MCF 10A (cell line): ENCODE data around the gene SETX. TPM values are rescaled to one million over a fixed set of nuclear protein-coding genes. Genes with fewer than 3 reads are reported as not detected.

ENCODE experiments used
- BruUV-seq: library from RNA; stranded (reverse); fragments of 400-500 nt; replicated peaks from 2 replicates; lab custom pipeline; 2021; lab: Mats Ljungman, UMichigan
- CTCF ChIA-PET: fragments of 300-600 bp; sonication (Branson Sonifier 250); formaldehyde crosslinking; extraction: SDS; loops from one replicate; lab custom pipeline; 2021; ENCODE audit warnings: antibody characterized with exemption, inconsistent platforms; lab: Yijun Ruan, JAX
- POLR2A ChIA-PET: fragments of 300-600, 350-650 bp; sonication (Branson Sonifier 250); formaldehyde crosslinking; extraction: SDS; loops from one replicate; lab custom pipeline; 2020; ENCODE audit warnings: antibody characterized with exemption, inconsistent platforms; lab: Yijun Ruan, JAX
- DNase-seq: peaks from one replicate; pipeline ENCODE4 v3.0.0-alpha.2; 2018; ENCODE audit not compliant: unreplicated experiment
- H3K27ac Mint-ChIP-seq: one replicate; pipeline ENCODE4 v1.8.0; 2022; ENCODE audit warnings: mild to moderate bottlenecking, low read depth, mixed read lengths; ENCODE audit not compliant: unreplicated experiment
- H3K27me3 Mint-ChIP-seq: one replicate; pipeline ENCODE4 v1.8.0; 2022; ENCODE audit warnings: mixed read lengths; ENCODE audit not compliant: insufficient read depth, unreplicated experiment
- H3K36me3 Mint-ChIP-seq: one replicate; pipeline ENCODE4 v1.8.0; 2022; ENCODE audit warnings: mild to moderate bottlenecking, moderate library complexity, mixed read lengths; ENCODE audit not compliant: insufficient read depth, unreplicated experiment
- H3K4me1 Mint-ChIP-seq: one replicate; pipeline ENCODE4 v1.8.0; 2022; ENCODE audit warnings: mixed read lengths; ENCODE audit not compliant: insufficient read depth, unreplicated experiment
- H3K4me3 Mint-ChIP-seq: one replicate; pipeline ENCODE4 v1.8.0; 2022; ENCODE audit warnings: mild to moderate bottlenecking, moderate library complexity, mixed read lengths; ENCODE audit not compliant: unreplicated experiment
- H3K9me3 Mint-ChIP-seq: one replicate; pipeline ENCODE4 v1.8.0; 2022; ENCODE audit warnings: mixed read lengths; ENCODE audit not compliant: unreplicated experiment
- intact Hi-C: fragments of 100-400 bp; cut with micrococcal nuclease; formaldehyde crosslinking; loops from 2 replicates; pipeline ENCODE4 v1.14.1; 2022
- total RNA-seq: library from RNA; stranded (reverse); gene quantifications from 2 replicates; pipeline ENCODE4 v1.2.3, GENCODE V29; 2022
- TF ChIP-seq, protein P1 (sequence below): fragments of 200-600 bp; IDR thresholded peaks from one replicate; pipeline ENCODE4 v1.8.0; 2022; ENCODE audit warnings: antibody characterized with exemption, mild to moderate bottlenecking; ENCODE audit not compliant: unreplicated experiment

The SETX gene
- total RNA-seq, 1 experiment from 2014 or later: 41.1 TPM

- BruUV-seq: no TSS peak
- TF ChIP-seq, protein P1, sequence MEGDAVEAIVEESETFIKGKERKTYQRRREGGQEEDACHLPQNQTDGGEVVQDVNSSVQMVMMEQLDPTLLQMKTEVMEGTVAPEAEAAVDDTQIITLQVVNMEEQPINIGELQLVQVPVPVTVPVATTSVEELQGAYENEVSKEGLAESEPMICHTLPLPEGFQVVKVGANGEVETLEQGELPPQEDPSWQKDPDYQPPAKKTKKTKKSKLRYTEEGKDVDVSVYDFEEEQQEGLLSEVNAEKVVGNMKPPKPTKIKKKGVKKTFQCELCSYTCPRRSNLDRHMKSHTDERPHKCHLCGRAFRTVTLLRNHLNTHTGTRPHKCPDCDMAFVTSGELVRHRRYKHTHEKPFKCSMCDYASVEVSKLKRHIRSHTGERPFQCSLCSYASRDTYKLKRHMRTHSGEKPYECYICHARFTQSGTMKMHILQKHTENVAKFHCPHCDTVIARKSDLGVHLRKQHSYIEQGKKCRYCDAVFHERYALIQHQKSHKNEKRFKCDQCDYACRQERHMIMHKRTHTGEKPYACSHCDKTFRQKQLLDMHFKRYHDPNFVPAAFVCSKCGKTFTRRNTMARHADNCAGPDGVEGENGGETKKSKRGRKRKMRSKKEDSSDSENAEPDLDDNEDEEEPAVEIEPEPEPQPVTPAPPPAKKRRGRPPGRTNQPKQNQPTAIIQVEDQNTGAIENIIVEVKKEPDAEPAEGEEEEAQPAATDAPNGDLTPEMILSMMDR: peak; percentile 97
- CTCF ChIA-PET: interaction anchor here (0.6 to 7.1 kb wide), 46 partner anchors 8 to 1524 kb away, joined by 3 to 114 read pairs (median 4); no protein-coding TSS in a partner anchor
- POLR2A ChIA-PET: interaction anchor here (0.6 to 1.0 kb wide), 2 partner anchors 195 to 473 kb away, joined by 4 to 6 read pairs; no protein-coding TSS in a partner anchor
- intact Hi-C loops: loop anchor here (1.0 to 5.0 kb wide), 3 partner anchors 67 to 474 kb away; no protein-coding TSS in a partner anchor
- DNase-seq: peak; percentile 70
- Mint-ChIP-seq H3K4me3 (no peak overlapping the region), H3K9me3 (no peaks in the 10 kb centered on the region), H3K36me3 (no peaks in the 10 kb centered on the region), H3K4me1 (no peaks in the 10 kb centered on the region), H3K27ac (no peak overlapping the region), H3K27me3 (peaks cover 9% of the 10 kb centered on the region)
Measured at GRCh38 chr9:132235894-132236661, 118.7 kb downstream of the SETX start.

DNA sequence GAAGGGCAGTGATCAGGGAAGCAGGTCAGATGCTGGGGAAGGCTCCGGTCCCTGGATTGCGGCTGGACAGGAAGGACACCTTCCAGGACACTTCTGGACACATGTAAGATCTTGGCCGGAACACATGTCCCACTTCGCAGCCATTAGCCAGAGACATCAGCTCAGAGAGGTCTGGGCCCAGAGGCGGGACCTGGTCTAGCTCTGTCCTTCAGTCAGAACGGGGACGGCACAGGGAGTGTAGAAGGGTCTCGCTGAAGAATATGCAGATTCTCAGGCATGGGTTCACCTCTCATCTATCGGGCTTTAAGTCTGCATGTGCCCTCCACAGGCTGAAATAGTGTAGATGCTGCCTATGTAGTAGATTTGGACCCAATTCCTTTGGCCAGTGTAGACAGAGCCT is 119.7 kb downstream of the SETX start:
- Mint-ChIP-seq H3K4me3 (no peak overlapping the region), H3K4me1 (no peaks in the 10 kb centered on the region), H3K36me3 (no peaks in the 10 kb centered on the region), H3K27ac (no peak overlapping the region), H3K9me3 (no peaks in the 10 kb centered on the region), H3K27me3 (peaks cover 9% of the 10 kb centered on the region)
- intact Hi-C loops: loop anchor here (5.0 kb wide), 1 partner anchor 423 kb away; no protein-coding TSS in a partner anchor
- ChIA-PET POLR2A (no interaction called here), CTCF (interaction anchor here (0.6 to 7.1 kb wide), 16 partner anchors 7 to 1623 kb away, joined by 3 to 114 read pairs (median 5); no protein-coding TSS in a partner anchor)
- no TSS peak for BruUV-seq
- TF ChIP-seq, protein P1: no peak
- DNase-seq: no peak

DNA sequence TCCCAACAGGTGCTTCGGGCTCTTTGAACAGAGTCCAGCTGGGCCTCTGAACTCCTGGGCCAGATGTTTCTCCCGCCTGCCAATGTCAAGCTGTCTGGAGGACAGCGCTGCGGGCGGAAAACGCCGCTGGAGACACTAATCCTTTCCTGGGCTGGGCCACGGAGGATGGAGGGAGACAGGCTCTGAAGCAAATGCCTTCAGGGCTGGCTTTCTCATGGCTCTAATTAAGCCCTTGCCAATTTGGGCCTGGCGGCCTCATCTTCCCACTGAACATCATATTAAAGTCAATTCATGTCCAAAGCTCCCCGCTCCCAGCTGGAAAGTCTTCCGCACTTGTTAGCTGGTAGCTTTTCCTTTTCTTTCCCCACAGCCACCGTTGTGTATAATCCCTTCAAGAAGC is 120.3 kb downstream of the SETX start:
- H3K27ac Mint-ChIP-seq: no peak overlapping the region
- no peaks in the 10 kb centered on the region for H3K9me3 Mint-ChIP-seq
- BruUV-seq: no TSS peak
- H3K27me3 Mint-ChIP-seq: peaks cover 13% of the 10 kb centered on the region
- H3K4me1 Mint-ChIP-seq: no peaks in the 10 kb centered on the region
- CTCF ChIA-PET: interaction anchor here (0.6 to 7.1 kb wide), 7 partner anchors 17 to 1622 kb away, joined by 3 to 114 read pairs (median 3); no protein-coding TSS in a partner anchor
- H3K4me3 Mint-ChIP-seq: no peak overlapping the region
- POLR2A ChIA-PET: no interaction called here
- H3K36me3 Mint-ChIP-seq: no peaks in the 10 kb centered on the region
- TF ChIP-seq, protein P1: no peak
- DNase-seq: no peak
- intact Hi-C loops: no loop called here

DNA sequence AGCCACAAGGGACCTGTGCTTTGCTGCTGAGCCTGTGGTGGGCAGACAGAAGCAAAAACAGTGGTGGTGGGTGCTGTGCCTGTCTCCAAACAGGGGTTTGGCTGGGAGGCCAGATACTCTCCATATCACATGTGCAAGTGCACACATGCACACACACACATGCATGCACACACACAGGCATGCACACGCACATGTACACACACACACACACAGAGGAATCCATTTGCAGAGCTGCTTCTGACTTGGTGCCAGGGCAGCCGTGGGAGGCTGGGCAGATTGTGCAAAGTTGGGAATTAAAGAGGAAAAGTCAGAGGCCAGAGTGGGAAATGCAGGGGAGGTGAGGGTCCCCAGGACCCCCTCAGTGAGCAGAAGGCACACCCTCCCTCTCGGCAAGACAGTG is 121.6 kb downstream of the SETX start:
- POLR2A ChIA-PET: no interaction called here
- no TSS peak for BruUV-seq
- Mint-ChIP-seq H3K36me3 (no peaks in the 10 kb centered on the region), H3K4me3 (no peak overlapping the region), H3K27ac (no peak overlapping the region), H3K9me3 (no peaks in the 10 kb centered on the region), H3K27me3 (peaks cover 27% of the 10 kb centered on the region), H3K4me1 (no peaks in the 10 kb centered on the region)
- no peak for DNase-seq
- CTCF ChIA-PET: interaction anchor here (0.6 to 7.1 kb wide), 4 partner anchors 63 to 962 kb away, joined by 3 to 114 read pairs (median 5); no protein-coding TSS in a partner anchor
- TF ChIP-seq, protein P1: no peak
- intact Hi-C loops: no loop called here
